Bronchial epithelial cell (primary cell): Measurements from ENCODE around the gene HYLS1. TPM values are rescaled to one million over a fixed set of nuclear protein-coding genes. Genes with fewer than 3 reads are reported as not detected.

ENCODE experiments used
- DNase-seq: peaks from one replicate; pipeline ENCODE4 v3.0.0-alpha.2; 2010; ENCODE audit warnings: low read depth
- FAIRE-seq: peaks from 2 replicates; lab custom pipeline; 2011; peaks lifted over from hg19 to GRCh38; lab: Jason Lieb, UNC
- H3K27me3 ChIP-seq: 2 replicates; pipeline ENCODE4 v1.5.1; 2011; ENCODE audit warnings: low read length; ENCODE audit not compliant: control insufficient read depth, insufficient read depth
- H3K36me3 ChIP-seq: 2 replicates; pipeline ENCODE4 v1.5.1; 2011; ENCODE audit warnings: low read length; ENCODE audit not compliant: control insufficient read depth, insufficient read depth
- H3K4me3 ChIP-seq: 2 replicates; pipeline ENCODE4 v1.5.1; 2011; ENCODE audit warnings: mild to moderate bottlenecking, low read depth, low read length, control low read depth
- total RNA-seq: library from RNA; depleted of rRNA; stranded (reverse); fragments of >200 nt; gene quantifications from 2 replicates; pipeline ENCODE4 v1.2.1, GENCODE V29; 2014
- TF ChIP-seq, protein P1 (sequence below): IDR thresholded peaks from 2 replicates; pipeline ENCODE4 v1.5.1; 2011; ENCODE audit warnings: mild to moderate bottlenecking, moderate library complexity, low read length, control low read depth, inconsistent platforms; ENCODE audit not compliant: insufficient read depth, severe bottlenecking

The HYLS1 gene
- total RNA-seq, 1 donor from 2014 or later, result 2.9 TPM

GRCh38 chr11:125929445-125930075 is 42.1 kb downstream of the HYLS1 start:
- FAIRE-seq, result no peak
- Histone ChIP-seq H3K27me3 (no peaks in the 10 kb centered on the region), H3K36me3 (no peaks in the 10 kb centered on the region), H3K4me3 (no peak overlapping the region)
- TF ChIP-seq, protein P1, sequence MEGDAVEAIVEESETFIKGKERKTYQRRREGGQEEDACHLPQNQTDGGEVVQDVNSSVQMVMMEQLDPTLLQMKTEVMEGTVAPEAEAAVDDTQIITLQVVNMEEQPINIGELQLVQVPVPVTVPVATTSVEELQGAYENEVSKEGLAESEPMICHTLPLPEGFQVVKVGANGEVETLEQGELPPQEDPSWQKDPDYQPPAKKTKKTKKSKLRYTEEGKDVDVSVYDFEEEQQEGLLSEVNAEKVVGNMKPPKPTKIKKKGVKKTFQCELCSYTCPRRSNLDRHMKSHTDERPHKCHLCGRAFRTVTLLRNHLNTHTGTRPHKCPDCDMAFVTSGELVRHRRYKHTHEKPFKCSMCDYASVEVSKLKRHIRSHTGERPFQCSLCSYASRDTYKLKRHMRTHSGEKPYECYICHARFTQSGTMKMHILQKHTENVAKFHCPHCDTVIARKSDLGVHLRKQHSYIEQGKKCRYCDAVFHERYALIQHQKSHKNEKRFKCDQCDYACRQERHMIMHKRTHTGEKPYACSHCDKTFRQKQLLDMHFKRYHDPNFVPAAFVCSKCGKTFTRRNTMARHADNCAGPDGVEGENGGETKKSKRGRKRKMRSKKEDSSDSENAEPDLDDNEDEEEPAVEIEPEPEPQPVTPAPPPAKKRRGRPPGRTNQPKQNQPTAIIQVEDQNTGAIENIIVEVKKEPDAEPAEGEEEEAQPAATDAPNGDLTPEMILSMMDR, result no peak
- DNase-seq, result no peak

- DNase-seq (no peak), FAIRE-seq (no peak)
- Histone ChIP-seq H3K4me3 (no peak overlapping the region), H3K36me3 (no peaks in the 10 kb centered on the region), H3K27me3 (no peaks in the 10 kb centered on the region)
- TF ChIP-seq, protein P1, result no peak
These were observed 42.6 kb downstream of the HYLS1 start for GRCh38 chr11:125930076-125930450.

DNA sequence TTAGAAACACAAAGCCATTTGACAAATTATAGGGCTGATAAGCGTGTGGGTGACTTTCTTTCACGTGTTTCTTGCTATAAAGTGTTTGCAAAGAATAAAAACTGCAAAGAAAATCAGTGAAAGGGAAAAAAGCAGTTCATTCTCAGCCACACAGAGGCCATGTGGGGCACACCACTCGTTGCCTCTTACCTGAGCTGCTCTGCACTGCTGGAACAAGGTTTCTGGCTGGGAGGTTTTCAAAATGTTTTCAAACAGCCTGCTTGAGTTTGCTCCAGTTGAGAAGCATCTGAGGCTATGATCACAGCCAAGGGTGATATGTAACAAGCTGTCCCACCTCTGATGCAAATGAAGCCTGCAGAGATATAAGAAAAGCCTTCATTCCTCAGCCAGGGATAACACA is 43.6 kb downstream of the HYLS1 start:
- no peak for FAIRE-seq
- H3K4me3 ChIP-seq, result no peak overlapping the region
- TF ChIP-seq, protein P1, result no peak
- H3K36me3 ChIP-seq, result no peaks in the 10 kb centered on the region
- no peaks in the 10 kb centered on the region for H3K27me3 ChIP-seq
- no peak for DNase-seq

GRCh38 chr11:125931668-125932067 is 44.2 kb downstream of the HYLS1 start:
- no peak overlapping the region for H3K4me3 ChIP-seq
- H3K27me3 ChIP-seq, result no peaks in the 10 kb centered on the region
- TF ChIP-seq, protein P1, result no peak
- H3K36me3 ChIP-seq, result no peaks in the 10 kb centered on the region
- FAIRE-seq, result no peak
- DNase-seq, result no peak

GRCh38 chr11:125932301-125932700 is 44.8 kb downstream of the HYLS1 start:
- Histone ChIP-seq H3K36me3 (no peaks in the 10 kb centered on the region), H3K27me3 (no peaks in the 10 kb centered on the region), H3K4me3 (no peak overlapping the region)
- DNase-seq (no peak), FAIRE-seq (no peak)
- TF ChIP-seq, protein P1, result no peak

- no peak overlapping the region for H3K4me3 ChIP-seq
- no peak for DNase-seq
- TF ChIP-seq, protein P1, result no peak
- FAIRE-seq, result no peak
- no peaks in the 10 kb centered on the region for H3K36me3 ChIP-seq
- no peaks in the 10 kb centered on the region for H3K27me3 ChIP-seq
These were observed 45.8 kb downstream of the HYLS1 start for GRCh38 chr11:125933030-125933813.
